Amniotic stem cell (primary cell): ENCODE data around the gene SPATA6L.

Experiments
- DNase-seq: peaks from one replicate; lab custom pipeline; 2025; lab: John Stamatoyannopoulos, UW

SPATA6L gene

DNA sequence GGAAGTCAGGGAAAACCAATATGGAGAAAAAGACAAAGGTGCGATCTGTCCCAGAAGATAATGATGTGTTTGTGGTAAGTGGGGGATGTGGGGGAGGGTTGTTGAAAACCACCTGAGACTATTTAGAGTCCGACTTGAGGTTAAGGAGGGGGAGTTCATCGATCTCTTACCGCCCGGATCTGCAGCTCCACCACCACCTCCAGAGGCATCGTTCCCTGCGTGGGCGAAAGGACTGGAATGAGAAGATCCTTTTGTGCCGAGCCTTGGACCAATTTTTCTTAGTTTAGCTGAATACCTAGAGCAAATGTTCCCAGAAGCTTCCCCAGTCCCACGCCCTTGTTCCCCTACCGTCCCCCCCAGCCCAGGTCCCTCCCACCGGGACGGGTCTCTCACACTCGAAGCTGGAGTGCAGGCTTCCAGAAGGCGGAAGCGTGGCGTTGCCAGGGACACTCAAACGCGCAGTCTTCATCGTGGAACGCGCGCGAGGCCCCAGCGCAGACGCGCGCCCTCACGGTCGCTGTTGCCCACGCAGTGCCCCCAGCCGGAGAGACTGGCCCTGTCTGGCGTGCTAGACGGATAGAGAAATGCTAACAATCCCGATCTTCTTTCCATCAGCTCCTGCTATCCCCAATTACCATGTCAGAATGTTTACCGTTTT, at the start of gene SPATA6L:
SPATA6L (minus strand) TSS at position 439 of the 658 bp plus-strand sequence; CDS start at position 209, 230 bp downstream.
- DNase-seq, result no peak

DNA sequence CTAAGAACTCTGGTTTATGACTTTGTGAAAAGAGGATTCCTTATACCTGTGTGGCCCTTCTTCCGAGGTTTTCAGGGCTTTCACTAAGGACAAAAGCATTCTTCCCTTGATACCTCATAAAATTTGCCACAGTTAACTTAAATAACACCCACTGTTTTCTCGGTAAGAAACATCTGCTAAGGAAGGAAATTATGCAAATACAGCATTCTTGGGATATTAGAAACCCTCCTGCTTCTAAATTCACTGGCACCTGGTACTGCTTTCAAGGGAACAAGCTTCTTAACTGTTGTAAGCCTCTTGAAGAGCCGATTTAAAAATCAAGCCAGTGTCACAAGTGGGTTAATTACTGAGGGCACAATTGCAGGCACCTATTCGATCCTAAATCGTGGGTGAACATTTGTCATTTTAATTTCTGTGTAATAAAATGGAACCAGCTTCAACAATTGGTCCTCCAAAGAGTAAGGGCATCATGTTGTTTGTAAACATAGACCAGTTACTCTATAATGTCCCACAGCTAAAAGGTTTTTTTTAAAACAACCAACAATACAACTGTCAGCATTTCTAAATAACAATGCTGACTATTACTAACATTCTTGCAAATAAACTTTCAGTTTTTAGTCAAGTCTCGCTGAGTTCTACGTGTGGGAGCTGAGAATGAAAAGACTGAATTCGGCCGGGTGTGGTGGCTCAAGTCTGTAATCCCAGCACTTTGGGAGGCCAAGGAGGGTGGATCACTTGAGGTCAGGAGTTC, 48.2 kb upstream of the SPATA6L start:
- no peak for DNase-seq

- no peak for DNase-seq
Observed at GRCh38 chr9:4713849-4714248, 47.6 kb upstream of the SPATA6L start.

GRCh38 chr9:4709380-4709779, 43.1 kb upstream of the SPATA6L start:
- DNase-seq, result no peak

DNA sequence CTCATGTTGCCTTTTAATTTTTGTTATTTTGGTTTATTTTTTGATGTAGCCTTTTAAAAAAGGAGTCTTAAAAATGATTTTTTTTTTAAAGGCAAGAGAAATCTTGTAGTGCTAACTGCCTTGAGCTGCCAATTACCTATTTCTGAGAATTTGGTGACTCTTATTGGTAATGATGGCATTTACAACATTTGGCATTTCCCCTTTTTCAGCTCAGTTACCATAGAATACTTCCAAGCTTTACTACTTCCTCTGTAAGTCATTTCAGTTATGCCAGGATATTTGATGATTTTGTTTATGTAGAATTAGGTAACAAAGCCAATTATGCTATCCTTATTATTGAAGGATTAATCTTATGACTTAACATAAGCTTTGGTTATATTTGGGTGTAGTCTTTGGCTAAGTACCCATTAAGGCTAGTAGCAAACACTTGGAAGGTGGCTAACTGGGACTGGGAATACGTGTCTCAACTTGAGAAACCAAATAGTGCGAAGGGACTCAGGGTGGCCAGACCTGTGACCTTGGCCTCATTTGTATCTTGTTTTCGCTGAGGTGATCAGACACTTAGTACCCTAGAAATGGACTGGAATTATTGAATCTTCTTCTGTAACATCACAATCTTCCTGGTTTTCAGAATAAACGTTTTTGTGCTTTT, 40.8 kb upstream of the SPATA6L start:
- no peak for DNase-seq

GRCh38 chr9:4706021-4706420, 39.7 kb upstream of the SPATA6L start:
- no peak for DNase-seq

DNA sequence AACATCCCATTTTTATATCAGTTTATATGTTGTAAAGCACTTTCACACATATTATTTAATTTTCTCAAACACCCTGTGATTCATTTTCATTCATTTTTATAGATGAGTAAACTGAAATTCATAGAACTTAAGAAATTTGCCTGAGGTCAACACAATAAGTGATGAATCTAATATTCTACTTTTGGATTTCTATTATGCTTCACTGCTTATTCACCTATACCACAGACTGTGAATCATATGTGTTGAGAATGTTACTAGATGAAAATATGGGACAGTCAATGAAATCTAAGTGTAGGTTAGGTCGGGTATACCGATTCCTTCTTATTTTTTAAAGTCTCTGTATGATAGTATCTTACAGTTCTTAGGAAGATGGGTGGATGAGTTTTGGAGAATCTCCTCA, 37.8 kb upstream of the SPATA6L start:
- DNase-seq, result no peak

DNA sequence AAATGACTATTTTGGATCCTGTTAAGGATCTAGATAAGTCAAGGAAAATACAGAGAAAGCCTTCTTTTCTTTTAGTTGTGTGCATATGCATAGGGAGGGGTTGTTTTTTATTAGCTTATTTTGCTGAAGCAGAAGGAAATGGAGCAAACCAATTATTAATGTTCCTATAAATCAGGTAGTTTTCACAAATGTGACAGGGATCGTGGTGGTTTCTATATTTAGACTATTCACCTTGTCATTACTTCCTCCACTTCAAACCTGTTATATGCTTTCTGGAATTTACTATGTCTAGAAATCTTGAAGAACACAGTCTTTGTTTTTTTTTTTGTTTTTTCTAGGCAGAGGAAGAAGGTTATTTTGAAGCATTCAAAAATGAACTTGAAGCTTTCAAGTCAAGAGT, 35.2 kb upstream of the SPATA6L start:
- no peak for DNase-seq

DNA sequence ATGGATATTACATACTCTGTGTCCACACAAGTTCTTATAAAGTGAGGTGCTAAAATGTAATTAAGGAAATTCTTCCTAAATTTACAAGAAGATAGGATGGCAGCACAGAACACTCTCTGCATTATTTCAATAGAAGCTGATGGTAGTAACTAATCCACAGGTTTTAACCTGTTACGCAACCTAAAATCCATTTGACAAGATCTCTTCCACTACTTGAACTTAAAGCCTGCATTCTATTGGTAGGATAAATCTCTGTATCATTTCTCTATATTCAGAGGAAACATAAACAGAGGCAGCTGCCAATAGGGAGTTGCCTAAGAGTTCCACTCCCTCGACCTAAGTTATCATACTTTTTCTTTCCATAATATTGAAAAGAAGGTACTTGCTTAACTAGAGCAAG, 34.7 kb upstream of the SPATA6L start:
- DNase-seq, result no peak

DNA sequence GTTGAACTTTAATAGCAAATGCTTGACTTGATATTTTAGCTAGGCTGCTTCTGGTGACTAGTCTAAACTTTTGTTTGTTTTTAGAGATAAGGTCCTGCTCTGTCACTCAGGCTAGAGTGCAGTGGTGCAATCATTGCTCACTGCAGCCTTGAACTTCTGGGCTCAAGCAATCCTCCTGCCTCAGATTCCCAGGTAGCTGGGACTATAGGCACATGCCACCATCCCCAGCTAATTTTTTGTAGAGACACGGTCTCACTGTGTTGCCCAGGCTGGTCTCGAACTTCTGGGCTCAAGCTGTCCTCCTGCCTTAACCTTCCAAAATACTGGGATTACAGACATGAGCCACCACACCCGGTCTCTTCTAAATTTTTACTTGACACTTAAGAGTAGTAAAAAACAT, 33.8 kb upstream of the SPATA6L start:
- no peak for DNase-seq

GRCh38 chr9:4691795-4692194, 25.5 kb upstream of the SPATA6L start:
- DNase-seq, result no peak

- no peak for DNase-seq
Observed at GRCh38 chr9:4690144-4690543, 23.9 kb upstream of the SPATA6L start.

- no peak for DNase-seq
Observed at GRCh38 chr9:4689687-4690104, 23.4 kb upstream of the SPATA6L start.

DNA sequence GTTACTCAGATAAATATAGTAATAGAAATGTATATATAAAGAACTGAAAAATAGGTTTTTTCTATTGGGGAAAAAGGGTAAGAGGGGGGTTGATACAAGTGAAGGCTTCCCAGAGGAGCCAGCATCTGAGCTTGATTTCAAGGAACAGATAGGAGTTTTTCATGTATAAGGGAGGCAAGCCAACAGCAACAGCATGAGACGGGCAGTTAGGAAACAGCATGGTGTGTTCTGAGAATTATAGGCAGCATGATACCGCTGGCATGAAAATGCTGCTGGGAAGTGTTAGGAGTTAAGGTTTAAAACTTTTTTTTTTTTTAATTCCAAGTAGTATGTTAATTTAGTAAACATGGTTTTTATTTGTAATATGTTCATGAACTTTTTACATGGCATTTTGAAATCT, 22.7 kb upstream of the SPATA6L start:
- no peak for DNase-seq

DNA sequence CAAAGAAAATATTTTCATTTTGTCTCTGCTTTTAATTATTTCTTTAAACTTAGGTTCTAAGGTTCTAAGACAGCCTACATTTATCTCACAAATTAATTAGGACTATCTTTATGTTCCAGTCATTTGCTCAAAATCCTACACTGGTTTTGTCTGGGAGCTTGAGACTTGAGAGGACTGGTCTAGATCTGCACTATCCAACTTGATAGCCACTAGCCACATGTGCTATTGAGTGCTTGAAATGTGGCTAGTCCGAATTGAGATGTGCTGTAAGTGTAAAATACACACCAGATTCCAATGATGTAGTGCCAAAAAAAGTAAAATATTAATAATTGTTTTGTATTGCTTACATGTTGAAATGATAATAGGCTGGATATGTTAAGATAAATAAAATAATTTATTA, 20.3 kb upstream of the SPATA6L start:
- DNase-seq, result no peak

DNA sequence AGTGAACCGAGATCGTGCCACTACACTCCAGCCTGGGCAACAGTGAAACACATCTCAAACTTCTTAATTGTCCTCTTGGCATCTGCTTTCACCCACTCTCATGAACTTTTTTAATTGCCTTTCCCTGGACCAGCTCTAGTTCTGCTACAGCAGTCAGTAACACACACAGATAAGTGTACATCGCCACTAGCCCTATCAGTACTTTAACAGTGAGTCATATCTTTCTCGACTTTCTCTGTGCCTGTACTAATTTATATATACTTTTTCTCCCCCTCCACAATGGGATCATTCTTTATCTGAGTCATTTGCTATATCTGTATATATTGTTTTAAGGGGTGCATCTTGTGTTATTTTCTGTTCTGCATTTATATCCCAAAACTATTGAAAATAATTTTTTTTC, 19.8 kb upstream of the SPATA6L start:
- no peak for DNase-seq

DNA sequence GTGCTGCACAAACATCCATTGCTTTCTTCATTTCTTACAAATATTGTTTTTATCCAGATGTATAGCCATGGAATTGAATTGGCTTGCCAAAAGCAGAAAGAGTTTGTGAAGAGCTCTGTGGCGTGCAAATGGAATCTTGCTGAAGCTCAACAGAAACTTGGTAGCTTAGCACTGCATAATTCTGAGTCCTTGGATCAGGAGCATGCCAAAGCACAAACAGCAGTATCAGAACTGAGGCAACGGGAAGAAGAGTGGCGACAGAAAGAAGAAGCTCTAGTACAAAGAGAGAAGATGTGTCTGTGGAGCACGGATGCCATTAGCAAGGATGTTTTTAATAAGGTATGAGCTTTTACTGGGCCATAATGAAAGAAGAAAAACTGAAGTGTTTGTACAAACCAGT, 18.5 kb upstream of the SPATA6L start:
- DNase-seq, result no peak

- no peak for DNase-seq
Observed at GRCh38 chr9:4680750-4681149, 14.5 kb upstream of the SPATA6L start.

- DNase-seq, result no peak
Observed at GRCh38 chr9:4680173-4680525, 13.9 kb upstream of the SPATA6L start.

DNA sequence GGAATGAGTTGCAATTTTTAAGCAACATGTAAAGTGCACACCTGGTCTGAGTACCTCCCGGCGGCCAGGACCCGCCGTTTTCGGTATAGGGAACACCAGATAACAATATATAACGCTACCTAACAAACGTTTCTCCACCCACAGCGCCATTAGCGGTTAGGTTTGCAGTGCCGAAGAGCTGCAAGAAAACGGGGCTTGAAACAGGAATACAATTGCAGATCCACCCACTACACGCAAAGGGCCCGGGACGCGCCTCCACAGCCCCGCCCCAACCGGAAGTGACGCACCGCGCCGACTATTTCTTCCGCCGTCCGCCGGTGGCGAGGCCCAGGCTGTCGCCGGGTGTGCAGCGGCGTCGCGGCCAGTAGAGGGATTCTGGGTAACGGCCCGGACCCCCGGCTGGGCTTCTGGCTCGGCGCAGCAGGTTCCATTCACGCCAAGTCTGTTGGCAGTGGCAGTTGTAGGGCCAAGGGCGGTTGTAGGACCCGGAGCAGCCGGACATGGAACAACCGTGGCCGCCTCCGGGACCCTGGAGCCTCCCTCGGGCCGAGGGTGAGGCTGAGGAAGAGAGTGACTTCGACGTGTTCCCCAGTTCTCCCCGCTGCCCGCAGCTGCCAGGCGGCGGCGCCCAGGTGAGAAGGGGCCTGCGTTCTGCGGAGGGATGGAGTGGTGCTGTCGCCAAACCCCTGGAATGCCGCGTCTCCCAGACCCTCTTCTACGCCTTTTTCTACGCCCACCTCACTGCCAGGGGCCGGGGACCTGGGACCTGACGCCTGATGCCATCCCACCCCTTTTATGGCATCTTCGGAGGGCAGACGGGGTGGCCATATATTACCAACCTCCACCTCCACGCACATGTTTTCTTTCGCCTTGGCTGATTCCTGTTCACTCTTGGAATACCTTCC, 13.2 kb upstream of the SPATA6L start, which contains the start of gene CDC37L1:
CDC37L1 (plus strand) TSS at position 302 of the 905 bp plus-strand sequence; CDS start at position 501, 199 bp downstream.
- DNase-seq, result peak; percentile 93

DNA sequence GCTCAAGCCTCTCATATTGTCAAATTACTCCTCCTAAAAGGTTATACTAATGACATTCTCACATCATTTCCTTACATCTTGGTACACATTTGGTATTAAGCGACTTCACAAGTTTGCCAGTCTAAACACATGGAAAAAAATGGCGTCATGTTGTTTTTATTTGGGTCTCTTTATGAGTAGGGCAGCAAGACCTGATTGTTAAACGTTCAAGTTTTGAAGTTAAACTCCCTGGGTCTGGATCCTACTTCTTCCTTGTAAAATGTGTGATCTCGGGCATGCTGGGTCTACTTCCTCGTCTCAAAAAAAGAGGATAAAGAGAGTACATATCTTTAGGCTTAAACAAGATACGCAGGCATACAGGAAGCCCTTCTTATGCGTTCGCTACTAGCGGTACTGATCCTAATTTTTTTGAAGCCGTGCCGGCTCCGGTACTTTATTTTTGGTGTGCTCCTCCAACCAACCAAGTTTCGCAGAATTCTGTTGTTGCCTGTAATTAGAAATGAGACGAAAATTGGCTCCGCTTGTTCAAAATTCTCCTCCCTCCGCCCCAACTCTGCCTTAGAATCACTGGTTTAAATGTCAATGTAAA, 12.5 kb upstream of the SPATA6L start:
- DNase-seq, result no peak

- DNase-seq, result no peak
Observed at GRCh38 chr9:4677392-4677791, 11.1 kb upstream of the SPATA6L start.
